SK-N-SH (cell line): ENCODE data around the gene BCAT1. TPM values are rescaled to one million over a fixed set of nuclear protein-coding genes. Genes with fewer than 3 reads are reported as not detected.

Experiments
- CTCF ChIA-PET: fragments of 300-600, 350-600 bp; formaldehyde crosslinking; extraction: SDS; loops from one replicate; lab custom pipeline; 2021; lab: Yijun Ruan, JAX
- POLR2A ChIA-PET: fragments of 350-600 bp; sonication (Branson Sonifier 250); formaldehyde crosslinking; extraction: SDS; loops from one replicate; lab custom pipeline; 2020; ENCODE audit warnings: antibody characterized with exemption, inconsistent platforms; lab: Yijun Ruan, JAX
- DNase-seq: peaks from one replicate; pipeline ENCODE4 v3.0.0; 2012
- H2AFZ ChIP-seq: fragments of 200-600 bp; sonication (generic); 2 replicates; pipeline ENCODE4 v1.8.1; 2016; ENCODE audit warnings: antibody characterized with exemption, mild to moderate bottlenecking, low read depth
- H3F3A ChIP-seq: fragments of 200-600 bp; sonication (generic); replicated peaks from 2 replicates; pipeline ENCODE3; 2016; ENCODE audit warnings: antibody characterized with exemption, mild to moderate bottlenecking; ENCODE audit not compliant: insufficient read depth
- H3K27ac ChIP-seq, 2 experiments: fragments of 200-500 bp in 1 of 2; fragments of 200-600 bp in 1 of 2; sonication (Bioruptor generic) in 1 of 2; sonication (generic), shearing (Covaris generic) in 1 of 2; 2 replicates each; pipeline versions ENCODE4 v1.5.1 to v1.6.1; 2014 to 2016; ENCODE audit warnings: low read depth in 2 of 2, inconsistent platforms in 1 of 2, low read length in 1 of 2, mild to moderate bottlenecking in 1 of 2, mixed read lengths in 1 of 2
- H3K27me3 ChIP-seq: fragments of 200-600 bp; sonication (generic), shearing (Covaris generic); 2 replicates; pipeline ENCODE4 v1.6.1; 2016; ENCODE audit warnings: mixed run types; ENCODE audit not compliant: insufficient read depth
- H3K36me3 ChIP-seq, 2 experiments: fragments of 200-500 bp in 1 of 2; fragments of 200-600 bp in 1 of 2; sonication (Bioruptor generic) in 1 of 2; sonication (generic) in 1 of 2; replicated peaks in 1 of 2; 2 replicates each; pipeline versions ENCODE3 to v1.5.1; 2014 to 2016; ENCODE audit warnings: low read length in 1 of 2, mild to moderate bottlenecking in 1 of 2; ENCODE audit not compliant: insufficient read depth in 2 of 2, control insufficient read depth in 1 of 2
- H3K4me1 ChIP-seq, 2 experiments: fragments of 200-500 bp in 1 of 2; fragments of 200-600 bp in 1 of 2; sonication (Bioruptor generic) in 1 of 2; sonication (generic), shearing (Covaris generic) in 1 of 2; 2 replicates each; pipeline versions ENCODE4 v1.5.1 to v1.6.1; 2014 to 2016; ENCODE audit warnings: low read depth in 1 of 2, low read length in 1 of 2, mixed run types in 1 of 2; ENCODE audit not compliant: insufficient read depth in 2 of 2, control insufficient read depth in 1 of 2
- H3K4me2 ChIP-seq: fragments of 200-600 bp; sonication (generic), shearing (Covaris generic); 2 replicates; pipeline ENCODE4 v1.6.1; 2017; ENCODE audit warnings: mixed run types
- H3K4me3 ChIP-seq, 2 experiments: fragments of 200-500 bp in 1 of 2; fragments of 200-600 bp in 1 of 2; sonication (Bioruptor generic) in 1 of 2; sonication (generic), shearing (Covaris generic) in 1 of 2; 2 replicates each; pipeline versions ENCODE4 v1.5.1 to v1.8.1; 2014 to 2016; ENCODE audit warnings: low read depth in 2 of 2, inconsistent platforms in 1 of 2, low read length in 1 of 2, mild to moderate bottlenecking in 1 of 2, mixed read lengths in 1 of 2, moderate library complexity in 1 of 2
- H3K79me2 ChIP-seq: fragments of 200-600 bp; sonication (generic); 2 replicates; pipeline ENCODE4 v1.8.1; 2017; ENCODE audit warnings: mild to moderate bottlenecking; ENCODE audit not compliant: insufficient read depth
- H3K9ac ChIP-seq: fragments of 200-600 bp; sonication (generic); 2 replicates; pipeline ENCODE4 v1.6.1; 2017; ENCODE audit warnings: mixed run types
- H3K9me2 ChIP-seq: fragments of 200-600 bp; sonication (generic); 2 replicates; pipeline ENCODE4 v1.6.1; 2017; ENCODE audit warnings: mixed run types
- H3K9me3 ChIP-seq: fragments of 200-600 bp; sonication (generic); 2 replicates; pipeline ENCODE4 v1.6.1; 2017; ENCODE audit warnings: mixed run types, mild to moderate bottlenecking, moderate library complexity
- H4K20me1 ChIP-seq: fragments of 200-600 bp; sonication (generic); 2 replicates; pipeline ENCODE4 v1.6.1; 2017; ENCODE audit warnings: mild to moderate bottlenecking, mixed run types; ENCODE audit not compliant: insufficient read depth
- CHD2 ChIP-seq: fragments of 150-350 bp; IDR thresholded peaks from 2 replicates; pipeline ENCODE4 v1.6.1; 2018; ENCODE audit warnings: low read length; ENCODE audit not compliant: partially characterized antibody
- EP300 ChIP-seq, 2 experiments: IDR thresholded peaks; 2 replicates each; pipeline versions ENCODE4 v1.4.0 to v1.6.1; 2012; ENCODE audit warnings: borderline replicate concordance in 1 of 2, low read depth in 1 of 2, low read length in 1 of 2
- FOXJ3 ChIP-seq: sonication (generic); formaldehyde crosslinking; IDR thresholded peaks from 2 replicates; pipeline ENCODE4 v1.5.1; 2020; ENCODE audit warnings: mild to moderate bottlenecking, missing genetic modification reagents
- FOXM1 ChIP-seq: IDR thresholded peaks from 2 replicates; pipeline ENCODE4 v1.4.0; 2012; ENCODE audit warnings: low read depth, mild to moderate bottlenecking
- GABPA ChIP-seq: IDR thresholded peaks from 2 replicates; pipeline ENCODE4 v1.4.0; 2012; ENCODE audit warnings: low read depth, mild to moderate bottlenecking
- GATA2 ChIP-seq: sonication (generic); formaldehyde crosslinking; IDR thresholded peaks from 2 replicates; pipeline ENCODE4 v1.5.0; 2020; ENCODE audit warnings: mild to moderate bottlenecking, missing genetic modification reagents
- JUND ChIP-seq: IDR thresholded peaks from 2 replicates; pipeline ENCODE4 v1.4.0; 2012
- MXI1 ChIP-seq: IDR thresholded peaks from 2 replicates; pipeline ENCODE4 v1.6.1; 2012; ENCODE audit warnings: mild to moderate bottlenecking, low read depth, low read length, improper control_type of control experiment
- NFIC ChIP-seq: IDR thresholded peaks from 2 replicates; pipeline ENCODE4 v1.4.0; 2012; ENCODE audit warnings: borderline replicate concordance
- POLR2AphosphoS5 ChIP-seq: IDR thresholded peaks from 2 replicates; pipeline ENCODE4 v1.6.1; 2012; ENCODE audit warnings: low read depth, low read length
- RAD21 ChIP-seq: IDR thresholded peaks from 2 replicates; pipeline ENCODE4 v1.6.1; 2012; ENCODE audit warnings: mild to moderate bottlenecking, low read length
- RCOR1 ChIP-seq: fragments of 150-350 bp; IDR thresholded peaks from 2 replicates; pipeline ENCODE4 v1.6.1; 2017; ENCODE audit warnings: antibody characterized with exemption, low read length
- RXRA ChIP-seq: IDR thresholded peaks from 2 replicates; pipeline ENCODE4 v1.4.0; 2012; ENCODE audit warnings: low read depth, mild to moderate bottlenecking, borderline replicate concordance
- SMC3 ChIP-seq: IDR thresholded peaks from 2 replicates; pipeline ENCODE4 v1.6.1; 2012; ENCODE audit warnings: low read depth, low read length, improper control_type of control experiment
- WGBS: methylation state at CpG from one replicate; pipeline ENCODE4 v1.1.6; 2017; ENCODE audit warnings: low lambda C conversion rate; 5-methylcytosine and 5-hydroxymethylcytosine counted together
- polyA plus RNA-seq, 3 experiments: library from polyadenylated mRNA; depleted of rRNA; stranded (reverse); fragments of >200 nt; gene quantifications; 2 replicates each; pipeline ENCODE4 v1.2.3, GENCODE V29; 2012
- TF ChIP-seq, protein P1 (sequence below): IDR thresholded peaks from 2 replicates; pipeline ENCODE4; 2012

Gene BCAT1
- polyA plus RNA-seq, 1 of the 3 experiments (the other 2 are of a cell fraction): 7.7 TPM

GRCh38 chr12:24839268-24839791 is 109.6 kb downstream of the BCAT1 start:
- 95% methylated on average over 13 of the region's 13 CpGs for WGBS
- no peak overlapping the region for H3K4me3 ChIP-seq
- H3F3A ChIP-seq: peaks cover 20% of the 10 kb centered on the region
- H2AFZ ChIP-seq: no peak overlapping the region
- H4K20me1 ChIP-seq: no peaks in the 10 kb centered on the region
- no peak for TF ChIP-seq EP300 (IDR thresholded peaks at IDR 0.05; ENCODE audit: borderline replicate concordance in 1 of 2, low read depth in 1 of 2, low read length in 1 of 2)
- no peak for TF ChIP-seq CHD2
- no peak for TF ChIP-seq POLR2AphosphoS5
- no peak for TF ChIP-seq JUND
- no peak for TF ChIP-seq MXI1
- TF ChIP-seq RAD21: no peak
- TF ChIP-seq RCOR1: no peak
- no peak for TF ChIP-seq RXRA
- TF ChIP-seq, protein P1, sequence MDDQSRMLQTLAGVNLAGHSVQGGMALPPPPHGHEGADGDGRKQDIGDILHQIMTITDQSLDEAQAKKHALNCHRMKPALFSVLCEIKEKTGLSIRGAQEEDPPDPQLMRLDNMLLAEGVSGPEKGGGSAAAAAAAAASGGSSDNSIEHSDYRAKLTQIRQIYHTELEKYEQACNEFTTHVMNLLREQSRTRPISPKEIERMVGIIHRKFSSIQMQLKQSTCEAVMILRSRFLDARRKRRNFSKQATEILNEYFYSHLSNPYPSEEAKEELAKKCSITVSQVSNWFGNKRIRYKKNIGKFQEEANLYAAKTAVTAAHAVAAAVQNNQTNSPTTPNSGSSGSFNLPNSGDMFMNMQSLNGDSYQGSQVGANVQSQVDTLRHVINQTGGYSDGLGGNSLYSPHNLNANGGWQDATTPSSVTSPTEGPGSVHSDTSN: no peak
- TF ChIP-seq GABPA: no peak
- no peak for TF ChIP-seq SMC3
- no peak for TF ChIP-seq FOXJ3 (CRISPR knock-in tag)
- TF ChIP-seq NFIC: no peak
- no peak for TF ChIP-seq GATA2 (CRISPR knock-in tag)
- TF ChIP-seq FOXM1: no peak
- H3K27ac ChIP-seq: peak overlapping the region; percentile 63 to 87
- H3K9me3 ChIP-seq: no peaks in the 10 kb centered on the region
- ChIA-PET CTCF (interaction anchor here (0.7 to 1.3 kb wide), 4 partner anchors 13 to 316 kb away, joined by 3 to 4 read pairs (median 4); no protein-coding TSS in a partner anchor), POLR2A (no interaction called here)
- H3K27me3 ChIP-seq: no peaks in the 10 kb centered on the region
- H3K4me1 ChIP-seq: peaks cover 14 to 18% of the 10 kb centered on the region in 2 experiments
- no peak overlapping the region for H3K9ac ChIP-seq
- no peak for DNase-seq
- H3K9me2 ChIP-seq: no peaks in the 10 kb centered on the region
- peaks cover 10% of the 10 kb centered on the region; the same call in 1 of the 2 replicates for H3K79me2 ChIP-seq
- H3K36me3 ChIP-seq: peaks cover 21 to 56% of the 10 kb centered on the region in 2 experiments
- H3K4me2 ChIP-seq: no peak overlapping the region

DNA sequence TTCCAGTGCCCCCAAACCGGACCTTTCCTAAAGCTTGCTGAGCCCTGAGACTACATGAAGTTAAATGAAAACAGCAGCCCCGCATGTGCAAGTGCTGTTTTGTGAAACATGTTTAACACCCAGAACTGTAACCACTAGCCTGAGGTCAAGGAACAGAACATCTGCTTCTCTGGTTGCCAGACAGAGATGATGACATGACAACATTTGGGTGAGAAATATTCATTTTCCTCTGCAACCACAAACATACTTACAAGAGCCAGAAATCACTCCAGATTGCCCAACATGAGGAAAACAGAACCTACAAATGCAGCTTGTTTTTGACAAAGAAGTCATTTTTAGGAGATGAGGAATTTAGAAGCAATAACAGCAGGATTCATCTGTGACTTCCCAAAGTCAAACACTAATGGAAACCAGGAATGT is 110.4 kb downstream of the BCAT1 start:
- H2AFZ ChIP-seq: no peak overlapping the region
- no peak overlapping the region for H3K9ac ChIP-seq
- no peaks in the 10 kb centered on the region for H3K27me3 ChIP-seq
- TF ChIP-seq GATA2 (CRISPR knock-in tag) (peak; percentile 34; the same call in 1 of the 2 replicates), FOXJ3 (CRISPR knock-in tag) (peak; percentile 66; the same call in 1 of the 2 replicates), POLR2AphosphoS5 (no peak), CHD2 (peak; percentile 48), EP300 (IDR thresholded peaks at IDR 0.05; ENCODE audit: borderline replicate concordance in 1 of 2, low read depth in 1 of 2, low read length in 1 of 2) (peak in 1 of 2 experiments; percentile 69; a peak in 2 of 4 replicates)
- H3K4me3 ChIP-seq: no peak overlapping the region
- POLR2A ChIA-PET: no interaction called here
- CTCF ChIA-PET: interaction anchor here (0.7 to 1.4 kb wide), 7 partner anchors 12 to 316 kb away, joined by 3 to 4 read pairs (median 3); no protein-coding TSS in a partner anchor
- H3K36me3 ChIP-seq: peaks cover 21 to 64% of the 10 kb centered on the region in 2 experiments
- H3K4me2 ChIP-seq: no peak overlapping the region
- no peaks in the 10 kb centered on the region for H3K9me2 ChIP-seq
- peaks cover 20% of the 10 kb centered on the region for H3F3A ChIP-seq
- no peaks in the 10 kb centered on the region for H3K9me3 ChIP-seq
- peaks cover 5% of the 10 kb centered on the region; the same call in 1 of the 2 replicates for H3K79me2 ChIP-seq
- 23% methylated on average over 2 of the region's 2 CpGs for WGBS
- peak; percentile 42 for DNase-seq
- H3K4me1 ChIP-seq: peaks cover 14 to 18% of the 10 kb centered on the region in 2 experiments
- H3K27ac ChIP-seq: peak overlapping the region; percentile 63 to 87; a peak in 3 of 4 replicates
- no peaks in the 10 kb centered on the region for H4K20me1 ChIP-seq
